DMS114 treated with DMSO at 0.1 percent for 48 hours (cell line): ENCODE measurements around the gene FOSL1.
"Not testable (repeated sequence)": the region's sequence is repeated elsewhere in the genome, so short reads cannot be mapped to it uniquely, and the experiment has no call there.

Source experiments
- DNase-seq: peaks from one replicate; lab custom pipeline; 2025; ENCODE audit not compliant: unreplicated experiment; lab: John Stamatoyannopoulos, UW

Gene FOSL1

GRCh38 chr11:65854161-65854592, 46.0 kb downstream of the FOSL1 start:
- DNase-seq, result no peak

DNA sequence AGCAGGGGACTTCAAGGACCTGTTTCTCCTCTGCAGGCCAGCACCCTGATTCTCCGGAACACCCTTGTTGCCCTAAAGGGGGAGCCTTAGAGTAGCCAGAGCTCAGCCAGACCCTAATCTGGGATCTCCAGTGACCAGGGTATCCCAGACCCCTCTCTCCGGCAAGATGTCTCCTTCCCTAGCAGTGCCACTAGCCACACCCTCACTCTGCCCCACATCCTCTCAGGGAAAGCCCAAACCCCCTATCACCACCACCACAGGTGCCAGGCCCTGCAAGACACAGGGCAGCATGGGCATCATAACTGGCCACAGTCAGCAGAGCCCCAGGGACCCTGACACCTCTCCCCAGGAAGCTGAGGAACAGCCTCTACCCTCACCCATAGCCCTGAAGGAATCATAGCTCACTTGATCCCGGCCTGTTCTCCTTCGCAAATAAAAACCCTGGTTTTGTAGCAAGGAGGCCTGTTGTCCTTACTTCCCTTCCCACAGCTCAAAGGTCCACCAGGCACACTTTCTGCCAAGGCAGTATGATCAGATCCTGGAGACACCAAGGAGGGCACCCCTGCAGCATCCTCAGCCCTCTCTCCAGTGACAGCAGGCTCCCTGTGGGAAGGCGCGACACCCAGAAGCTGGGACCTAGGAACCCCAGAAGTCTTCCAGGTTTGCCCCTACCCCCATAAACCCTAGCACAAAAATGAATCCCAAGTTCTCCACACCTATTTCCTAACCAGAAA, 46.8 kb downstream of the FOSL1 start:
- DNase-seq, result no peak

DNA sequence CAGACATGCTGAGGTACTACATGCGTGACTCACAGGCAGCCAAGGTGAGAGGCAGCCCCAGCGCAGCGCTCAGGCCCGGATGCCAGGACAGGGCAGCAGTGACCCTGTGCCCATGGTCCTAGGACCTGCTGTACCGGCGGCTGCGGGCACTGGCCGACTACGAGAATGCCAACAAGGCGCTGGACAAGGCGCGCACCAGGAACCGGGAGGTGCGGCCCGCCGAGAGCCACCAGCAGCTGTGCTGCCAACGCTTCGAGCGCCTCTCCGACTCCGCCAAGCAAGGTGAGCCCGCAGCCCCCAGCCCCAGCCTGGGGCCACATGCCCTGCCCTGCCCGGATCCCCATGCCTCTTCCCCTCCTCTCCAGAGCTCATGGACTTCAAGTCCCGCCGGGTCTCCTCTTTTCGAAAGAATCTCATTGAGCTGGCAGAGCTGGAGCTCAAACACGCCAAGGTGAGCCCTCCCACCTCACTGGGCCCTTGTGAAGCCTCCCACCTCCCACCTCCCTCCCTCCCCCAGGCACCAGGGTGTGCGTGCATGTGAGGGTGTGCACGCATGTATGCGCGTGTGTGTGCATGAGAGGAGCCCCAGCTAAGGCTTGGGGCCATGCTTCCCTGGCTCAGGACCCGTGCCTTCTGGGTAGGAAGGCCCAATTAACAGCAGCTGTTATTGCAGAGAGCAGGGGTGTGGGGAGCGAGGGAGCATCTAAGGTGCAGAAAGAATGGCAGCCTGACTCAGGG, 47.5 kb downstream of the FOSL1 start:
- DNase-seq, result no peak

DNA sequence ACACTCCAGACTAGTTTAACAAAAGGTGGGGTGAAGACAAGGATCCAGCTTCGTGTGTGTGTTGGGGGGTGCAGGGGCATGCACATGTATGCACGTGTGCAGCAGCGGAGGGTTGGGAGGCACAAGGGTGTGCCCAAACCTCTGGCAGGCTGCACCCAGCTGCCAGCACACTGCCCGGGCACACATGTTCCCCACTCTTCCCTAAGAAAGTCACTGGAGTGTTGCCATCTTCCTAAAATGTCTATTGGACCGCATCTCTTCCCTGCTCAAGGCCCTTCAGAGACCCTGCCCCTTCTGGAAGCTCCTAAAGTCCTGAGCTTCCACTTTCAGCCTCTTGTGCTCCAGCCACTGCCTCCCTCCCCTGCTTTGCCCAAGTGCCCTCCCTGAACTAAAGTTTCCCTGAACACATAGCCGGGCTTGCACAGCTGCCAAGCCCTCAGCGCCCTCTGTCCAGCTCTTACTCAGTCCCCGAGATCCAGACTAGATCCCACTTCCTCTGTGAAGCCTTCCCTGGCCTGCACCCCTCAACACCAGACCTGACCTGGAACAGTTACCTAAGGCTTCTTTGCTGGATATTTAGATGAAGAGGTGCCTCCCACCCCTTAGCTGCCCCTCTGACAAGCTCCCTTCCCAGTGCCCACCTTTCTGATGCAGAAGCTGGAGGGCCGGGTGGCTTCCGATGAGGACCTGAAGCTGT, 48.2 kb downstream of the FOSL1 start:
- DNase-seq, result no peak

- no peak for DNase-seq
These were observed 49.1 kb downstream of the FOSL1 start for GRCh38 chr11:65851083-65851579.

DNA sequence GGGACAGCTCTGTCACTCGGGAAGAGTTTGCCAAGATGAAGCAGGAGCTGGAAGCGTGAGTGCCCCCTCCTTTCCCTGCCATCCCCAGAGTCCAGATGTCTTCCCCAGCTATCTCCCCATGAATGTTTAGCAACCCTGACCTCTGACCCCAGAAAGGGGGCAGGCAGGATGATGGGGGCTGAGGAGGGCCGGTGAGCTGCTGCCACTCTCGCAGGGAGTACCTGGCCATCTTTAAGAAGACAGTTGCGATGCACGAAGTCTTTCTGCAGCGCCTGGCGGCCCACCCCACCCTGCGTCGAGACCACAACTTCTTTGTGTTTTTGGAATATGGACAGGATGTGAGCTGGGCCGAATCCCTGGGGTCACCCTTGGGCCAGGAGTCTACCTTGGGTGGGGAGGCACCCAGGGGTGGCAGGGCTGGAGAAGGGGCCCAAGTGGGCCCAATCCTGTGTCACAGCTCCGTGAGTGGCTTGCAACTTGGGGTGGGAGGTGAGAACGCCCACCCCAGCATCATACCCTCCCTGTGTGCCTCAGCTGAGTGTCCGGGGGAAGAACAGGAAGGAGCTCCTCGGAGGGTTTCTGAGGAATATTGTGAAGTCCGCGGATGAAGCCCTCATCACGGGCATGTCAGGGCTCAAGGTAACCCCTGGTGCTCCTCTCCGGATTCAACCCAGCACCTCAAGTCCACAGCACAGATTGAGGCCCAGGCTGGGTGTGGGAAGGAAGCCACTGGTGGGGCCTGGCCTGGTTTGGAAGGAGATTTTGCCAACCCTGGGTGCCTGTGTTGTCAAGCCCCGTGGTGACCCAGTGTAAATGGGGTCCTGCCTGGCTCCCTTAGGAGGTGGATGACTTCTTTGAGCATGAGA, 49.7 kb downstream of the FOSL1 start:
- no peak for DNase-seq

DNA sequence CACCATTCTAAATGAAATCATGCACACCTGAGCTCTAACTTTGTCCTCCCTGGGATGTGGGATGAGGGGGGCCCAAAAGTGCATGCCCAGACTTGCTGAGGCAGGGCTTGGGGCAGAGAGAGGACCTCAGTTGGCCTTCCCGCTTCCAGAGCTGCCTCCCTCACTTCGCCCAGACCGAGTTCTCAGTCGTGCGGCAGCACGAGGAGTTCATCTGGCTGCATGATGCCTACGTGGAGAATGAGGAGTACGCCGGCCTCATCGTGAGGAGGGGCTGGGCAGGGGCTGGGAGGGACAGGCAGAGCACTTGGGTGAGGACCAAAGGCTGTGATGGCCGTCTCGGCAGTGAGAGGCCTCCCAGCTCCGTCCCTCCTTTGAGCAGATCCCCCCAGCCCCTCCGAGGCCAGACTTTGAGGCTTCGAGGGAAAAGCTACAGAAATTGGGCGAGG, 50.4 kb downstream of the FOSL1 start:
- DNase-seq, result no peak

DNA sequence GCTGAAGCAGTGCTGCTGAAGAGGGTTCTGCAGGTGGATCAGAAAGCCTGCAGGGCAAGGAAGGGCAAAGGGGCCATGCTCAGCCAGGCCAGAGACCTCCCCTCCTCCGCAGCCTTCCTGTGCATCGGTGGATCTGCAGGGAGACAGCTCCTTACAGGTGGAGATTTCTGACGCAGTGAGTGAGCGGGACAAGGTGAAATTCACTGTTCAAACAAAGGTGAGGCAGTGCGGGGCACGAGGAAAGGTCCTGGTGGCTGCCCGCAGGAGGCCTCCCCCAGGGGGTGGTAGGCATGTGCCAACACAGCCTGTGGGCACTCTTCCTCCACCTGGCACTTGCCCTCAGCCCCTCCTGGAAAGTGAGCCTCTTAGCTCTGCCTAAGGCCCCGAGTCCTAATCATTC, 50.8 kb downstream of the FOSL1 start:
- no peak for DNase-seq

DNA sequence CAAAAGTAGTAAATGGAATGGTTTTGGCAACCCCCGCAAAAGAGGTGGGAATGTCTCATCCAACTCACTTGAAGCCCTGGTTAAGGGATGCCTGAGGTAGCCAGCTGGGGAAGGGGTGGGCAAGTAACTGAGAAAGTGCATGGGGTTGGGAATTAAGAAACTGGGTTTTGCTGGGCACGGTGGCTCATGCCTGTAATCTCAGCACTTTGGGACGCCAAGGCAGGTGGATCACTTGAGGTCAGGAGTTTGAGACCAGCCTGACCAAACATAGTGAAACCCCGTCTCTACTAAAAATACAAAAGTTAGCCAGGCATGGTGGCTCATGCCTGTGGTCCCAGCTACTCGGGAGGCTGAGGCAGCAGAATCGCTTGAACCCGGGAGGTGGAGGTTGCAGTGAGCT, 51.5 kb downstream of the FOSL1 start:
- not testable (repeated sequence) for DNase-seq

DNA sequence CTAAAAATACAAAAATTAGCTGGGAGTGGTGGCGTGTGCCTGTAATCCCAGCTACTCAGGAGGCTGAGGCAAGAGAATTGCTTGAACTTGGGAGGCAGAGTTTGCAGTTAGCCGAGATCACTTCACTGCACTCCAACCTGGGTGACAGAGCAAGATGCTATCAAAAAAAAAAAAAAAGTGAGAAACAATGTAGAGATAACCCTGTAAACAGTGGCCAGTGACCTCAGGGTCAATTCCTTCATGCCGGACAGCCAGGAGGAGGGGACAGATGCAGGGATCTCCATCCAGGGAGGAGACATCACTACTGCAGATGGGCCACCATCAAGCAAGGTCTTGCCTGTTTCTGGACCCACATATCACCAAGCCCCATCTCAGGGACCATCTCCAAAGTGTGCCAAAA, 52.4 kb downstream of the FOSL1 start:
- DNase-seq, result no peak

- no peak for DNase-seq
These were observed 55.8 kb downstream of the FOSL1 start for GRCh38 chr11:65844231-65844872.

DNA sequence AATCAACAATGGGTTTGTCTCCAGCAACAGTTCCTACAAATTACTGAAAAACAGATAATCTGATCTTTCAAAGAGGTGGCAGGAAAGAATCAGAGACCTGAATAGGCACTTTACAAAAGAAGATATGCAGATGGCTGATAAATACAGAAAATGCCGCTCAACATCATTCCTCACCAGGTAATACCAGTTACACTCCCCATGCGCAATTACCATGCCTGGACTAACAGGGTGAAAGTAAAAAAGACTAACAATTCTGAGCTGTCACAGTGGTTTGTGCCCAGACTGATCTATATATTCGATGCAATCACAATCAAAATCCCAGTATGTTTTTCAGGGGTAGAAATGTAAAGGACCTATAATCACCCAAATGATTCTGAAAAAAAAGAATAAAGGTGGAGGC, 56.4 kb downstream of the FOSL1 start:
- DNase-seq, result no peak

DNA sequence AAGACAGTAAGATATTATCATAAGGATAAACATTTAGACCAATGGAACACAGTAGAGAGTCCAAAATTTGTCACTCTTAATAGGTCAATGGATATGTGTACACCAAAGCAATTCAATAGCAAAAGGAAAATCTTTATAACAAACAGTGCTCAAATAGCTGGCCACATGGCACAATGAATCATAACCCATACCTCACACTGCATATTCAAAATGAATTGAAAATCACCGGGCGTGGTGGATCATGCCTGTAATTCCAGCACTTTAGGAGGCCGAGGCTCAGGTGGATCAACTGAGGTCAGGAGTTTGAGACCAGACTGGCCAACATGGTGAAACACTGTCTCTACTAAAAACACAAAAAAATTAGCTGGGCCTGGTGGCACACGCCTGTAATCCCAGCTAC, 58.0 kb downstream of the FOSL1 start:
- no peak for DNase-seq
